ENCODE data around the gene TMEM232. TPM values are rescaled to one million over a fixed set of nuclear protein-coding genes. Genes with fewer than 3 reads are reported as not detected.
A peak's percentile ranks its signal among the peaks of the same experiment; 100 is the strongest.

The TMEM232 gene
- 0.77 TPM for polyA plus RNA-seq (2013, experiment 1 of 2)
- 0.75 TPM for polyA plus RNA-seq (2013, experiment 2 of 2)

DNA sequence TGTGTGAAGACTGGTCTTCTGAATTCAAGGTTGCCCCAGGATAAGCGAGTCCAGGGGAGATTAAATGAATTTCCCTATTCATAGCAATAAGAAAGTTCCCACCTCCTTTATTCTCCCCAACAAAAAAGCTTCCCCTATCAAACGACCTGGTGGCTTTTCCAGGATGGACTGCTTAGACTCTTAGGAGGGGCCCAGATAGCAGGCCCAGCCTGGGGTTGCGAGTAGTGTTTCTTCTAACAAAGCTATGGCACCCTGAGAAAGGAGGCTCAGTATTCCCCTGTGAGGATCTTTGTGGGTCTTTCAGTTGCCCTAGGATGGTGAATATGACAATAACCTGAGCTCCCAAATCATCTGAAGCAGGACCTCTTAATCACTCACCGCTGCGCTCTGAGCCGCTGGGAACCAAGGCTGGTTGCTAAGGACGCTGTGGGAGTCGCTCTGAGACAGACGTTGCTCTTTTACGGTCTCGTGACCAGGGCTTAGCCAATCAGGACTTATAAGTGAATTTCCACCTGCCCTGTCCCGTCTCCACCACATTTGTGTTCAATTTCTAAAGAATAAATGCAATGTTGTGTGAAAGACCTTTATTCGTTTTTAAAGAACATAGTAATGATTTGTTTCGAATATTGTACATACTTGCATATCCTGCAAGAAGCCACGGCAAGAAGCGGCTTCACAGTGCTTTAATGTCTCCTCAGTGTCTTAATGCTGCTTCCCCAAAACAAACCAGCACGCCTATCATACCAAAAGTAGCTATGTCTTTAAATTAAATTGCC, at the start of gene TMEM232:
TSS of gene TMEM232 (minus strand) at position 423 of the 776 bp plus-strand sequence. CDS start 59,319 bp downstream, outside the sequence.
- H2BK15ac ChIP-seq (ENCODE audit: low read depth, poor library complexity, severe bottlenecking) = no peak within 1 kb of the TSS
- no peak within 1 kb of the TSS for H2BK12ac ChIP-seq (ENCODE audit: low read length in 2 of 2)
- H3K27ac ChIP-seq (ENCODE audit: low read length, poor library complexity, severe bottlenecking) = no peak within 1 kb of the TSS
- no peak within 1 kb of the TSS for H2BK5ac ChIP-seq (ENCODE audit: low read depth, low read length, poor library complexity, severe bottlenecking)
- no peaks in the 10 kb centered on the region for H3K79me1 ChIP-seq (replicated peaks; ENCODE audit: low read length, poor library complexity, severe bottlenecking)
- no peak within 1 kb of the TSS for H3K4ac ChIP-seq (ENCODE audit: low read depth in 1 of 2, low read length in 2 of 2)
- H3K4me1 ChIP-seq (ENCODE audit: control insufficient read depth, insufficient read depth, low read depth, low read length) = no peaks in the 10 kb centered on the region
- no peak within 1 kb of the TSS for H3K14ac ChIP-seq (ENCODE audit: low read length in 2 of 2)
- no peak within 1 kb of the TSS for H2AFZ ChIP-seq (ENCODE audit: low read depth, low read length)
- peak within 1 kb of the TSS; percentile 79 for H3K4me2 ChIP-seq (ENCODE audit: low read length, poor library complexity, severe bottlenecking)
- no peak within 1 kb of the TSS for H4K8ac ChIP-seq (ENCODE audit: low read length)
- H3K9me3 ChIP-seq (ENCODE audit: control insufficient read depth, low read length) = no peaks in the 10 kb centered on the region
- no peak within 1 kb of the TSS for H3K18ac ChIP-seq (ENCODE audit: low read depth in 1 of 2, low read length in 2 of 2)
- DNase-seq = peak; percentile 79
- H4K91ac ChIP-seq (ENCODE audit: low read length) = no peak within 1 kb of the TSS
- no peaks in the 10 kb centered on the region for H3K27me3 ChIP-seq (ENCODE audit: control insufficient read depth in 1 of 2, insufficient read depth in 1 of 2, low read length in 2 of 2)
- WGBS = 47% methylated on average over 14 of the region's 17 CpGs
- no peaks in the 10 kb centered on the region for H3K36me3 ChIP-seq (ENCODE audit: control insufficient read depth in 1 of 2, insufficient read depth in 2 of 2, low read depth in 1 of 2, low read length in 2 of 2)
- H3K4me3 ChIP-seq (ENCODE audit: insufficient read depth in 1 of 2, low read depth in 1 of 2, low read length in 2 of 2) = peak within 1 kb of the TSS in 1 of 2 experiments; percentile 73
- no peak within 1 kb of the TSS for H2BK120ac ChIP-seq (ENCODE audit: low read depth, low read length)
- peak within 1 kb of the TSS; percentile 29 for H3K9ac ChIP-seq (ENCODE audit: low read length)
- H2AK5ac ChIP-seq (ENCODE audit: low read length, severe bottlenecking) = no peak within 1 kb of the TSS
- H3K23ac ChIP-seq (ENCODE audit: low read length in 2 of 2) = no peak within 1 kb of the TSS

DNA sequence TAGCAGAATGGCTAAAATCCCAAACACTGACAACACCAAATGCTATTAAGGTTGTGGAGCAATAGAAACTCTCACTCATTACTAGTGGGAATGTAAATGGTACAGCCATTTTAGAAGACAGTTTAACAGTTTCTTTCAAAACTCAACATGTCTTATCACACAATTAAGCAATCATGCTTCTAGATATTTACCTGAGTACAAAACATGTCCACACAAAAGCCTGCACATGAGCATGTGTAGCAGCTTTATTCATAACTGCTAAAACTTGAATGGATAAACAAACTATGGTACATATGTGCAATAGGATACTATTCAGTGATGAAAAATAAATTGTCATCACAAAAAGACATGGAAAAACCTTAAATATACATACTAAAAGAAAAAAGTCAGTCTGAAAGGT, 43.8 kb upstream of the TMEM232 start:
- DNase-seq = no peak
- no peak overlapping the region for H3K4me2 ChIP-seq (ENCODE audit: low read length, poor library complexity, severe bottlenecking)
- no peak overlapping the region for H3K14ac ChIP-seq (ENCODE audit: low read length in 2 of 2)
- H2AK5ac ChIP-seq (ENCODE audit: low read length, severe bottlenecking) = no peak overlapping the region
- no peak overlapping the region for H3K9ac ChIP-seq (ENCODE audit: low read length)
- no peaks in the 10 kb centered on the region for H3K9me3 ChIP-seq (ENCODE audit: control insufficient read depth, low read length)
- H3K18ac ChIP-seq (ENCODE audit: low read depth in 1 of 2, low read length in 2 of 2) = no peak overlapping the region
- no peak overlapping the region for H2BK15ac ChIP-seq (ENCODE audit: low read depth, poor library complexity, severe bottlenecking)
- no peak overlapping the region for H3K27ac ChIP-seq (ENCODE audit: low read length, poor library complexity, severe bottlenecking)
- no peak overlapping the region for H2BK120ac ChIP-seq (ENCODE audit: low read depth, low read length)
- no peaks in the 10 kb centered on the region for H3K27me3 ChIP-seq (ENCODE audit: control insufficient read depth in 1 of 2, insufficient read depth in 1 of 2, low read length in 2 of 2)
- H2BK12ac ChIP-seq (ENCODE audit: low read length in 2 of 2) = no peak overlapping the region
- no peak overlapping the region for H4K91ac ChIP-seq (ENCODE audit: low read length)
- no peak overlapping the region for H3K4me3 ChIP-seq (ENCODE audit: insufficient read depth in 1 of 2, low read depth in 1 of 2, low read length in 2 of 2)
- H3K4me1 ChIP-seq (ENCODE audit: control insufficient read depth, insufficient read depth, low read depth, low read length) = no peaks in the 10 kb centered on the region
- H2BK5ac ChIP-seq (ENCODE audit: low read depth, low read length, poor library complexity, severe bottlenecking) = no peak overlapping the region
- no peak overlapping the region for H2AFZ ChIP-seq (ENCODE audit: low read depth, low read length)
- no peaks in the 10 kb centered on the region for H3K36me3 ChIP-seq (ENCODE audit: control insufficient read depth in 1 of 2, insufficient read depth in 2 of 2, low read depth in 1 of 2, low read length in 2 of 2)
- H3K4ac ChIP-seq (ENCODE audit: low read depth in 1 of 2, low read length in 2 of 2) = no peak overlapping the region
- H3K79me1 ChIP-seq (replicated peaks; ENCODE audit: low read length, poor library complexity, severe bottlenecking) = no peaks in the 10 kb centered on the region
- no peak overlapping the region for H3K23ac ChIP-seq (ENCODE audit: low read length in 2 of 2)
- no peak overlapping the region for H4K8ac ChIP-seq (ENCODE audit: low read length)

DNA sequence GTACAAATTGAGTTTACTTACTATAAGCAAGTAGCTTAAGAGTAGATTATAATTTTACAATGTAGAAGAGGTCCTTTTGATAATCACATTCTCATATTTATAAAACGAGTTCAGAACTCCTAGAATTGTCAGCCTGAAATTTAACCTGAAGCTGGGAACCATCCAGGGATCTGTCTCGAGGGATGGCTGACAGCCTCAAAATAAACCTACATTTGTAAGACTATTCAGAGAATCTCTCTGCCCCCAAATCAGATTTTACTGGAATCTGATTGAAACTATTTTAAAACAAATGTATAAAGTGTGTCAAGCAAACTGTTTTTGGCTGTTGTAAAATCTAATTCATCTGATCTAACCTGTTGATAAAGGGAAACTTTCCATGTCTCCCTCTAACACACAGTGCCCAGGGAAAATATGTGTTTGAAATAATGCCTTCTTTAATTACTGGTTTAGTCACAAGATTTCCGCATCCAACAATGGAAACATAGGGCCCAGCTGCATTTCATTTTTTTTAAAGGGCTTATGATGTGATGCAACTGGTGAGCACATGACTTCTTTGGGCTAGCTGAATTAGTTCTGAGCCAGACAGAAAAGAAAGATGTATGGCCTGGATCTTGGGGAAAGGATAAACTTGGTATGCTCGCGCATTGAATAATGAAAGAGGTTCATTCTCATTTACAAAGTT, 42.7 kb upstream of the TMEM232 start:
- H3K14ac ChIP-seq (ENCODE audit: low read length in 2 of 2) = no peak overlapping the region
- no peak overlapping the region for H2AFZ ChIP-seq (ENCODE audit: low read depth, low read length)
- H3K4me2 ChIP-seq (ENCODE audit: low read length, poor library complexity, severe bottlenecking) = no peak overlapping the region
- H3K27me3 ChIP-seq (ENCODE audit: control insufficient read depth in 1 of 2, insufficient read depth in 1 of 2, low read length in 2 of 2) = no peaks in the 10 kb centered on the region
- H4K8ac ChIP-seq (ENCODE audit: low read length) = no peak overlapping the region
- no peaks in the 10 kb centered on the region for H3K36me3 ChIP-seq (ENCODE audit: control insufficient read depth in 1 of 2, insufficient read depth in 2 of 2, low read depth in 1 of 2, low read length in 2 of 2)
- H3K23ac ChIP-seq (ENCODE audit: low read length in 2 of 2) = no peak overlapping the region
- peak; percentile 63 for DNase-seq
- peak overlapping the region in 1 of 2 experiments; percentile 27 for H3K4me3 ChIP-seq (ENCODE audit: insufficient read depth in 1 of 2, low read depth in 1 of 2, low read length in 2 of 2)
- H3K9ac ChIP-seq (ENCODE audit: low read length) = peak overlapping the region; percentile 88
- H4K91ac ChIP-seq (ENCODE audit: low read length) = no peak overlapping the region
- no peaks in the 10 kb centered on the region for H3K79me1 ChIP-seq (replicated peaks; ENCODE audit: low read length, poor library complexity, severe bottlenecking)
- no peaks in the 10 kb centered on the region for H3K4me1 ChIP-seq (ENCODE audit: control insufficient read depth, insufficient read depth, low read depth, low read length)
- WGBS = 68% methylated on average over 3 of the region's 5 CpGs
- H3K27ac ChIP-seq (ENCODE audit: low read length, poor library complexity, severe bottlenecking) = no peak overlapping the region
- H3K4ac ChIP-seq (ENCODE audit: low read depth in 1 of 2, low read length in 2 of 2) = no peak overlapping the region
- no peak overlapping the region for H2BK120ac ChIP-seq (ENCODE audit: low read depth, low read length)
- H2BK5ac ChIP-seq (ENCODE audit: low read depth, low read length, poor library complexity, severe bottlenecking) = no peak overlapping the region
- H2BK15ac ChIP-seq (ENCODE audit: low read depth, poor library complexity, severe bottlenecking) = no peak overlapping the region
- no peaks in the 10 kb centered on the region for H3K9me3 ChIP-seq (ENCODE audit: control insufficient read depth, low read length)
- no peak overlapping the region for H2BK12ac ChIP-seq (ENCODE audit: low read length in 2 of 2)
- no peak overlapping the region for H3K18ac ChIP-seq (ENCODE audit: low read depth in 1 of 2, low read length in 2 of 2)
- H2AK5ac ChIP-seq (ENCODE audit: low read length, severe bottlenecking) = no peak overlapping the region

DNA sequence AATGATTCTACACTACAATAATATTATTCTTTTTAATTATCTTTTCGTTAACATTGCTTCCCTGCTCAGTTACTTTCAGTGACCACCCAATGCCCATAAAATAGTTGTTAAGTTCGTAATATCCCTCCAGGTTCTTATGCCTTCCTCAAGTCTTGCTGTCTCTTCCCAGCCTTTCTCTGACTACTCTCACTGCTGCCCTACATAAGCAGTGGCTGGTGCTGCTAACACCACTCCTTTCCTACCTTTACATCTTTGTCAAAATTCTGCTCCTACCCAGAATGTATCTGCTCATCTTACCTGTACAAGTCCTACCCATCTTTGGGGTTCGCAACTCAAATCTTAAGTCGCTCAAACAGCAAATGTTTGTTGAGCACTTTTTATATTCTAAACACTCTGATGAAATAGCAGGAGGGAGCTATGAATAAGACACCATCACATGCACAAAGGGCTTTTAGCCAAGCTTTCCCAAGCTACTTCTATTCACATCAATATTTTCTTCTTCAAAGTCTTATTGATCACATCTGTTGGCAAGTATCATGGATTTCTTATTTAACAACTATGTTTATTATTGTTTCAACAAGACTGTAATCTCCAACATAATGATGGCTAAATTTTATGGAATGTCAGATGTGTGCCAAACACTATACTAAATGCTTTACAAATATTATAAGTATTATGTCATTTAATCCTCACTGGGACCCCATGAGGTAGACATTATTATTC, 41.8 kb upstream of the TMEM232 start:
- peak overlapping the region; percentile 19 for H2BK120ac ChIP-seq (ENCODE audit: low read depth, low read length)
- no peak overlapping the region for H3K4ac ChIP-seq (ENCODE audit: low read depth in 1 of 2, low read length in 2 of 2)
- no peaks in the 10 kb centered on the region for H3K27me3 ChIP-seq (ENCODE audit: control insufficient read depth in 1 of 2, insufficient read depth in 1 of 2, low read length in 2 of 2)
- no peak overlapping the region for H3K14ac ChIP-seq (ENCODE audit: low read length in 2 of 2)
- peak overlapping the region; percentile 88 for H3K9ac ChIP-seq (ENCODE audit: low read length)
- H4K91ac ChIP-seq (ENCODE audit: low read length) = no peak overlapping the region
- no peak overlapping the region for H2BK5ac ChIP-seq (ENCODE audit: low read depth, low read length, poor library complexity, severe bottlenecking)
- H2BK15ac ChIP-seq (ENCODE audit: low read depth, poor library complexity, severe bottlenecking) = peak overlapping the region; percentile 23
- no peak overlapping the region for H3K18ac ChIP-seq (ENCODE audit: low read depth in 1 of 2, low read length in 2 of 2)
- no peak overlapping the region for H2BK12ac ChIP-seq (ENCODE audit: low read length in 2 of 2)
- DNase-seq = no peak
- H3K4me1 ChIP-seq (ENCODE audit: control insufficient read depth, insufficient read depth, low read depth, low read length) = no peaks in the 10 kb centered on the region
- no peak overlapping the region for H4K8ac ChIP-seq (ENCODE audit: low read length)
- H2AK5ac ChIP-seq (ENCODE audit: low read length, severe bottlenecking) = no peak overlapping the region
- H3K9me3 ChIP-seq (ENCODE audit: control insufficient read depth, low read length) = no peaks in the 10 kb centered on the region
- no peak overlapping the region for H3K23ac ChIP-seq (ENCODE audit: low read length in 2 of 2)
- 80% methylated on average over 4 of the region's 4 CpGs for WGBS
- H3K27ac ChIP-seq (ENCODE audit: low read length, poor library complexity, severe bottlenecking) = no peak overlapping the region
- no peaks in the 10 kb centered on the region for H3K79me1 ChIP-seq (replicated peaks; ENCODE audit: low read length, poor library complexity, severe bottlenecking)
- H3K4me3 ChIP-seq (ENCODE audit: insufficient read depth in 1 of 2, low read depth in 1 of 2, low read length in 2 of 2) = peak overlapping the region in 1 of 2 experiments; percentile 62
- H3K36me3 ChIP-seq (ENCODE audit: control insufficient read depth in 1 of 2, insufficient read depth in 2 of 2, low read depth in 1 of 2, low read length in 2 of 2) = no peaks in the 10 kb centered on the region
- H2AFZ ChIP-seq (ENCODE audit: low read depth, low read length) = no peak overlapping the region
- no peak overlapping the region for H3K4me2 ChIP-seq (ENCODE audit: low read length, poor library complexity, severe bottlenecking)
